ENCODE measurements around the gene PRKCZ.
"Not testable (repeated sequence)": the region's sequence is repeated elsewhere in the genome, so short reads cannot be mapped to it uniquely, and the experiment has no call there.

The PRKCZ gene

DNA sequence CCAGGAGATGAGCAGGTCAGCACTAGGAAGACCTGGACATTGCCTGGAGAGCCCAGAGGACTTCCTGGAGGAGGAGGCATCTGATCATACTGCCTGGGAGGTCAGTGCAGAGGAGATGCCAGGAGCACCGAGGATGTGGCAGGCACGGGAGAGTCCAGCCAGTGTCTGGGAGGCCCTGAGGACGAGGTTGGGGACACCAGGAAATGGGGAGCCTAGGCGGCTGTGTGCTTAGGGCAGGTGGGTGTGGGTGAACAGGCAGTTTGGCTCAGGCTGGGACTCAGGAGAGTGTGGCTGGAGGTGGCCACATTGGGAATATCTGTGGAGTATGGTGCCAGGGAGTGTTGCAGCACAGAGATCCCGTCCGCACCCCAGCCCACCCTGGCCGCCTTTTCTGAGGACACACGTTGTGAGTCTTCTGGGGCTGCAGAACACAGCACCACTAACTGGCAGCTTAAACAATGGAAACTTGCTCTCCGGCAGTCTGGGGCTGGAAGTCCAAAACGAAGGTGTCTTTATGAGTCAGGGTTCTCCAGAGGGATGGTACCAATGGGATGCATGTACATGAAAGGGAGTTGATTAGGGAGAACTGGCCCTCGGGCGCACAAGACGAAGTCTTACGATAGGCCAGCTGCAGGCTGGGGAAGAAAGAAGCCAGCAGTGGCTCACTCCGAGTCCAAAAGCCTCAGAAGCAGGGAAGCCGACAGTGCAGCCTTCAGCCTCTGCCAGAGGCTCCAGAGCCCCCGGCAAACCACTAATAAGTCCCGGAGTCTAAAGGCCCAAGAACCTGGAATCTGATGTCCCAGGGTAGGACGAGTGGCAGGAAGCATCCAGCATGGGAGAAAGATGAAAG lies 86.4 kb downstream of the PRKCZ start:
- Histone ChIP-seq H3K4me3 (ENCODE audit: low read length) (no peak overlapping the region), H3K9me3 (ENCODE audit: control insufficient read depth, low read length) (no peaks in the 10 kb centered on the region), H3K36me3 (ENCODE audit: control insufficient read depth, insufficient read depth, low read length, severe bottlenecking) (no peaks in the 10 kb centered on the region), H3K27me3 (replicated peaks; ENCODE audit: control insufficient read depth, insufficient read depth, low read length) (no peaks in the 10 kb centered on the region), H3K9ac (ENCODE audit: low read length) (no peak overlapping the region), H3K4me1 (ENCODE audit: control insufficient read depth, insufficient read depth, low read length) (peaks cover 33% of the 10 kb centered on the region)
- no peak for DNase-seq (ENCODE audit: low read depth)

DNA sequence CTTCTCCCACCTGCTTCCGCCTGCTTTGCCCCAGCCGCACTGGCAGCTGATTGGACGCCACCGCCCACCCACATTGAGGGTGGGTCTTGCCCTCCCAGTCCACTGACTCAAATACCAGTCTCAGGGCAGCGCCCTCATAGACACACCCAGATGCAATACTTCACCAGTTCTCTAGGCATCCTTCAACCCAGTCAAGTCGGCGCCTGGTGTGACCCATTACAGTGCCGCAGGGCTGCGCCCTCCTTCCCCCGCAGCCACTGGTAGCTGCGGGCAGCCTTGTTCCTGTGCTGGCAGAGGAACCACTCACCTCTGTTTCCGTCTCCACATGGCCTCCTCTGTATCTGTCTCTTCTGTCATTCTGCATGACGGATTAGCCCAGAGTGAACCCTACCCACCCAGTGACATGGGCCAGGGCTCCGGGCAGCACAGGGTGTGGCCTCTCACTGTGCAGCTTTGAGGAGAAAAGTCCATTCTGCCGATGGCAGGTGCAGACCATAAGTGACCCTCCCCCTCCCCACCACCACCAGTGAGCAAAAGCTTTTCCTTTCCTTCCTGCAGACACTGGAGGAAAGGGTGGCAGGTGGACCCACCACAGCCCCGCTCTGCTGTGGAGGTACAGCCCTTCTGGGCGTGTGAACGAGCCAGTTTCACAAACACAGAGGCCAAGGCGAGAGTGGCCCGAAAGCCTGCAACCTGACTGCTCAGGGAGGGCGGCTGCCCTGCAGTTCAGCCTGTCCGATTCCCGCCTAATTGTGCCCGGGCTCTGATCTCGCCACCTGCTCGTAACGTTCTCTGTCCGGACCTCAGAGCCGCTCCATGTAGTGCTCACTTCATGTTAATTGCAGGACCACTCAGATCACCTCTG lies 87.3 kb downstream of the PRKCZ start:
- Histone ChIP-seq H3K4me1 (ENCODE audit: control insufficient read depth, insufficient read depth, low read length) (peaks cover 27% of the 10 kb centered on the region), H3K9me3 (ENCODE audit: control insufficient read depth, low read length) (no peaks in the 10 kb centered on the region), H3K36me3 (ENCODE audit: control insufficient read depth, insufficient read depth, low read length, severe bottlenecking) (no peaks in the 10 kb centered on the region), H3K27me3 (replicated peaks; ENCODE audit: control insufficient read depth, insufficient read depth, low read length) (no peaks in the 10 kb centered on the region), H3K4me3 (ENCODE audit: low read length) (no peak overlapping the region), H3K9ac (ENCODE audit: low read length) (no peak overlapping the region)
- no peak for DNase-seq (ENCODE audit: low read depth)

DNA sequence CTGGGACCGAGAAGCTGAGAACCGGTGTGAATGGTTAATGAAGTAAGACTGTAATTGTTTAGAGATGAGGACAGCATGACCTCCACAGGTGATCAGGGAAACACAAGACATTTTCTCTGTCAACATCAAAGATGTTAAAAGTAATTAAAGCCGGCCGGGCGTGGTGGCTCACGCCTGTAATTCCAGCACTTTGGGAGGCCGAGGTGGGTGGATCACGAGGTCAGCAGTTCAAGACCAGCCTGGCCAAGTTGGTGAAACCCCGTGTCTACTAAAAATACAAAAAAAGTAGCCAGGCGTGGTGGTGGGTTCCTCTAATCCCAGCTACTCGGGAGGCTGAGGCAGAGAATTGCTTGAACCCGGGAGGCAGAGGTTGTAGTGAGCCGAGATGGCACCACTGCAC lies 88.9 kb downstream of the PRKCZ start:
- not testable (repeated sequence) for H3K36me3 ChIP-seq (ENCODE audit: control insufficient read depth, insufficient read depth, low read length, severe bottlenecking); H3K9ac ChIP-seq (ENCODE audit: low read length); H3K4me3 ChIP-seq (ENCODE audit: low read length); H3K27me3 ChIP-seq (replicated peaks; ENCODE audit: control insufficient read depth, insufficient read depth, low read length); H3K9me3 ChIP-seq (ENCODE audit: control insufficient read depth, low read length); DNase-seq (ENCODE audit: low read depth)
- H3K4me1 ChIP-seq (ENCODE audit: control insufficient read depth, insufficient read depth, low read length) = peaks cover 19% of the 10 kb centered on the region

DNA sequence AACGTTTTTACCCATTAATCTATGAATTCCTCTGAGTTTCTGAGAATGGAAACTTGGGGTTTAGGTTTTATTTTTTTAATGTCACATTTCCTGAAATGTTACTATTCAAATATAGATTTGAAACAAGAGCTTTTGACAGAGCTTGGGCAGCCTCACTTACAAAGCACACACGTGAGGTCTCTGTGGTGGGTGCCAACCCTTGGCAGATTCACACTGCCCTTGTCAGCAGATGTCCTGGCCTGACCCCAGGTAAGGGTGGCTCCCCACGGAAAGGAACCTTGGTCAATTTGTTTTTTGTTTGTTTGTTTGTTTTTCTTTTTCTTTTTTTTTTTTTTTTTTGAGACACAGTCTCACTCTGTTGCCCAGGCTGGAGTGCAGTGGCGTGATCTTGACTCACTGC lies 90.8 kb downstream of the PRKCZ start:
- H3K27me3 ChIP-seq (replicated peaks; ENCODE audit: control insufficient read depth, insufficient read depth, low read length) = no peaks in the 10 kb centered on the region
- H3K4me3 ChIP-seq (ENCODE audit: low read length) = no peak overlapping the region
- H3K9ac ChIP-seq (ENCODE audit: low read length) = no peak overlapping the region
- H3K36me3 ChIP-seq (ENCODE audit: control insufficient read depth, insufficient read depth, low read length, severe bottlenecking) = no peaks in the 10 kb centered on the region
- peaks cover 4% of the 10 kb centered on the region for H3K4me1 ChIP-seq (ENCODE audit: control insufficient read depth, insufficient read depth, low read length)
- no peak for DNase-seq (ENCODE audit: low read depth)
- no peaks in the 10 kb centered on the region for H3K9me3 ChIP-seq (ENCODE audit: control insufficient read depth, low read length)

DNA sequence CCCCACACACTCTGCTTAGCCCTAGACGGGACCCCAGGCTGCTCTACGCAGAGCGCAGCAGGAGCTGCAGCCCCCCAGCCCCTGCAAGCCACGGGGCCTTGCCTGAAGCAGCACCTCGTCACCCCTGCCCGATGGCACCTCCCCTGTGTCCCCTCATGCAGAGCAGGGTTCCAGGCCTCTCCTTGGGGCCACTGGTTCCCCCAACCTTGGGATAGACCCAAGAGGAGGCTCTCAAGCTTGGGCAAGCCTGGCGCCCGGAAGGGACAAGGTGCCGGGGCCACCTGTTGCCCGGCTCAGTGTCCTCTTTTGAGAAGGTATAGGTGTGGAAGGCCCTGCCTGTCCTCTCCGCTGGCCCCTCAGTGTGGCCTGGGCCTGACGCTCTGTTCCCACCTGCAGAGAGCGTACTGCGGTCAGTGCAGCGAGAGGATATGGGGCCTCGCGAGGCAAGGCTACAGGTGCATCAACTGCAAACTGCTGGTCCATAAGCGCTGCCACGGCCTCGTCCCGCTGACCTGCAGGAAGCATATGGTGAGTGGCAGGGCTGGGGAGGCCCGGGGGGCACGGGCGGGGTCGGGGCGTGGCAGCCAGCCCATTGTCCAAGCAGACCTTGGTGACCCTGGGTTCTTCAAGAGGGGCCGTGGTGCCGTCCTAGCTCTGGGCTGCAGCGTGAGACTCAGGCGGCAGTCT lies 93.7 kb downstream of the PRKCZ start:
- H3K36me3 ChIP-seq (ENCODE audit: control insufficient read depth, insufficient read depth, low read length, severe bottlenecking) = no peaks in the 10 kb centered on the region
- no peaks in the 10 kb centered on the region for H3K9me3 ChIP-seq (ENCODE audit: control insufficient read depth, low read length)
- H3K4me3 ChIP-seq (ENCODE audit: low read length) = no peak overlapping the region
- no peak overlapping the region for H3K9ac ChIP-seq (ENCODE audit: low read length)
- peaks cover 4% of the 10 kb centered on the region for H3K4me1 ChIP-seq (ENCODE audit: control insufficient read depth, insufficient read depth, low read length)
- no peak for DNase-seq (ENCODE audit: low read depth)
- H3K27me3 ChIP-seq (replicated peaks; ENCODE audit: control insufficient read depth, insufficient read depth, low read length) = no peaks in the 10 kb centered on the region

DNA sequence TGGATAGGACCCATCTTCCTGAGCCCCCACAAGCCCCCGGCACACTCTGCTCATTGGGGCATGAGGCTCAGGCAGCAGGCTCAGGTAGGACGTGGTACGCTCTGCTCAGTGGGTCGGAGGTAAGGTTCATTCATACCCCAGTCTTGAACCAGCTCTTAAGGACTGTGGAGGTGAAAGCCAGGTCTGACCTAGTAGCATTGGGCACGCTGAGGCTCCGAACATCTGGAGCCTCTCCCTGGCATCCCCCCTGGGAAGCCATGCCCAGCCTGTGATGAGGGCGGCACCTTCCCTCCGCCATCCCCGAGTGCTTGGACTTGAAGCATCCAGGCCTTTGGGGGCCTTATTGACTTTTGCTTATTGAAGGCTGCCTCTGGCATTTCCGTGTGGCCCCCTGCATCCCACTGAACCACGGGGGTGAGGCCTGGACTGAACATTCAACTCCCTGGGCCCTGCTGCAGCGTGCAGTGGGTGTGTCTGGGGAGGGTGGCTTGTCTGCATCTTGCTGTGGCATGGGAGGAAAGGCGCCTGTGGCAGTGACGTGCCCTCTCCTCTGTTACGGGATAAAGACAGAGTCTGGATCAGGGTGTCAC lies 94.4 kb downstream of the PRKCZ start:
- H3K27me3 ChIP-seq (replicated peaks; ENCODE audit: control insufficient read depth, insufficient read depth, low read length) = no peaks in the 10 kb centered on the region
- H3K9ac ChIP-seq (ENCODE audit: low read length) = no peak overlapping the region
- H3K4me1 ChIP-seq (ENCODE audit: control insufficient read depth, insufficient read depth, low read length) = peaks cover 4% of the 10 kb centered on the region
- H3K9me3 ChIP-seq (ENCODE audit: control insufficient read depth, low read length) = no peaks in the 10 kb centered on the region
- no peak for DNase-seq (ENCODE audit: low read depth)
- no peak overlapping the region for H3K4me3 ChIP-seq (ENCODE audit: low read length)
- H3K36me3 ChIP-seq (ENCODE audit: control insufficient read depth, insufficient read depth, low read length, severe bottlenecking) = no peaks in the 10 kb centered on the region

DNA sequence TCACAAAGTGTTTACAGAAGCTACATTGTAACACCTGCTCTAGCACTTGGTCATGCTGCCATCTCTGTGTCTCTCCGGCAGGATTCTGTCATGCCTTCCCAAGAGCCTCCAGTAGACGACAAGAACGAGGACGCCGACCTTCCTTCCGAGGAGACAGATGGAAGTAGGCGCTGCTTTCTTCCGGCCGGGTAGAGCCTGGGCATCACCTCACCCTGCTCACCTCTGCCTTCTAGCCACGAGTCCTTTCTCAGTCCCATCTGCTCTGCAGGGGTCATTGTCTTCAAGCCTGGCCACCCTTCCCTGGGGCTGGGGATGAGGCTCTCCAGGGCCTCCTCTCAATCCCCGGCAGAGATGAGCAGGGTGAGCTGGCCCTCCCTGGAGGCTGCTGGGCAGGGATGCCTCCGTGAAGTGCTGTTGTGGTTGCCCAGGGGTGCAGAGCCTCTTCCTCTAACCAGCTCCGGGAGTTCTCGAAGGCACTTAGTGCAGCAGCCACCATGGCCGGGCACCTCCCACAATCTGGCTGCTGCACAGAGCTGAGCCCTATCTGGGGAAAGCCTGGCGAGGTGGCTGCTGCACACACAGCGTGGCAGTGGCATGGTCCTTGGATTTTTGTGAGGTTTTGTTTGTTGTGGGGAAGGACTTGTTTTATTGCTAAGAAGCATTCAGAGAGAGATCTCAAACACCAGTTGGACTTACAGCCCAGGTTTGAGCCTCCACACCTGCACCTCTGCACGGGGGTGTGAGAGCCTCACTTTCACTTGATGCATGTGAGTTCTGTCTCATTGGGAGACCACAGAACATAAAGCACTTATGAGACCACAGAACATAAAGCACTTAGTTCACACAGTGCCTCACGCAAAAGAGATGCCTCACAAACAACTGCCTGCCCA lies 96.0 kb downstream of the PRKCZ start:
- Histone ChIP-seq H3K4me3 (ENCODE audit: low read length) (no peak overlapping the region), H3K36me3 (ENCODE audit: control insufficient read depth, insufficient read depth, low read length, severe bottlenecking) (no peaks in the 10 kb centered on the region), H3K4me1 (ENCODE audit: control insufficient read depth, insufficient read depth, low read length) (no peaks in the 10 kb centered on the region), H3K27me3 (replicated peaks; ENCODE audit: control insufficient read depth, insufficient read depth, low read length) (peaks cover 3% of the 10 kb centered on the region), H3K9me3 (ENCODE audit: control insufficient read depth, low read length) (no peaks in the 10 kb centered on the region), H3K9ac (ENCODE audit: low read length) (no peak overlapping the region)
- no peak for DNase-seq (ENCODE audit: low read depth)

DNA sequence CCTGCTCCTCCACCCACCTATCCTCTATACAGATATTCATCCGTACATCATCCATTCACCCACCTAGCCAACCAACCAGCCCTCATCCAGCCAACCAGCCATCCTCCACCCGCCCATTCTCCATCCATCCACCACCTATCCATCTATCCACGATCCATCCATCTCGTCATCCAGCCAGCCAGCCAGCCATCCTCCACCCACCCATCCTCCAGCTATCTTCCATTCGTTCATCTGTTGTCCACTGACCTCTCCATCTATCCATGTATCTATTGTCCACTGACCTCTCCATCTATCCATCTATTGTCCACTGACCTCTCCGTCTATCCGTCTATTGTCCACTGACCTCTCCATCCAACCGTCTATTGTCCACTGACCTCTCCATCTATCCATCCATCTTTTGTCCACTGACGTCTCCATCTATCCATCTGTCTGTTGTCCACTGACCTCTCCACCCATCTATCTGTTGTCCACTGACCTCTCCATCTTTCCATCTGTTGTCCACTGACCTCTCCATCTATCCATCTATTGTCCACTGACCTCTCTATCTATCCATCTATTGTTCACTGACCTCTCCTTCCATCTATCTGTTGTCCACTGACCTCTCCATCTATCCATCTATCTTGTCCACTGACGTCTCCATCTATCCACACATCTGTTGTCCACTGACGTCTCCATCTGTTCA lies 96.8 kb downstream of the PRKCZ start:
- H3K9me3 ChIP-seq (ENCODE audit: control insufficient read depth, low read length) = no peaks in the 10 kb centered on the region

DNA sequence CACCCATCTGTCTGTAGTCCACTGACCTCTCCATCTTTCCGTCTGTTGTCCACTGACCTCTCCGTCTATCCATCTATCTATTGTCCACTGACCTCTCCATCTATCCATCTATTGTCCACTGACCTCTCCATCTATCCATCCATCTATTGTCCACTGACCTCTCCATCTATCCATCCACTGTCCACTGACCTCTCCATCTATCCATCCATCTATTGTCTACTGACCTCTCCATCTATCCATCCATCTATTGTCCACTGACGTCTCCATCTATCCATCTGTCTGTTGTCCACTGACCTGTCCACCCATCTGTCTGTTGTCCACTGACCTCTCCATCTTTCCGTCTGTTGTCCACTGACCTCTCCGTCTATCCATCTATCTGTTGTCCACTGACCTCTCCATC lies 97.7 kb downstream of the PRKCZ start:
- DNase-seq (ENCODE audit: low read depth); H3K27me3 ChIP-seq (replicated peaks; ENCODE audit: control insufficient read depth, insufficient read depth, low read length); H3K4me3 ChIP-seq (ENCODE audit: low read length); H3K9ac ChIP-seq (ENCODE audit: low read length); H3K4me1 ChIP-seq (ENCODE audit: control insufficient read depth, insufficient read depth, low read length); H3K9me3 ChIP-seq (ENCODE audit: control insufficient read depth, low read length); H3K36me3 ChIP-seq (ENCODE audit: control insufficient read depth, insufficient read depth, low read length, severe bottlenecking): not testable (repeated sequence)

More for the DNA sequence above, 96.8 kb downstream of the PRKCZ start:
- no peak for DNase-seq (ENCODE audit: low read depth)
- no peak overlapping the region for H3K4me3 ChIP-seq (ENCODE audit: low read length)
- H3K27me3 ChIP-seq (replicated peaks; ENCODE audit: control insufficient read depth, insufficient read depth, low read length) = peaks cover 3% of the 10 kb centered on the region
- no peaks in the 10 kb centered on the region for H3K36me3 ChIP-seq (ENCODE audit: control insufficient read depth, insufficient read depth, low read length, severe bottlenecking)
- H3K4me1 ChIP-seq (ENCODE audit: control insufficient read depth, insufficient read depth, low read length) = no peaks in the 10 kb centered on the region
- H3K9ac ChIP-seq (ENCODE audit: low read length) = no peak overlapping the region

DNA sequence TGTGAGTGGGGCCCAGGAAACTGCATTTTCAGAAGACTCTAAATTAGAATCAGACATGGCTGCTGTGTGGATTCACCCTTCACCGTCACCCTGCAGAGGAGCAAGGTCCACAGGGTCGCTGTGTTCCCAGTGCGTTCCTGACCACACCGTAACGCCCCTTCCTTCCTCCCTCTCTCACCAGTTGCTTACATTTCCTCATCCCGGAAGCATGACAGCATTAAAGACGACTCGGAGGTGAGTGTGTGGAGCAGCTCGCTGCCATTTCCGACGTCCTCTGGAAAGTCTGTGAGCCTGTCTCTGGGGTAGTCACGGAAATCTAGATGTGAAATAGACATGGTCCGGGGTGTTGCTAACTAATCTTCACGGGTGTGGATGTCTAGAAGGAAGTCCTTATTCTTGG lies 98.5 kb downstream of the PRKCZ start:
- Histone ChIP-seq H3K27me3 (replicated peaks; ENCODE audit: control insufficient read depth, insufficient read depth, low read length) (peaks cover 3% of the 10 kb centered on the region), H3K36me3 (ENCODE audit: control insufficient read depth, insufficient read depth, low read length, severe bottlenecking) (no peaks in the 10 kb centered on the region), H3K4me3 (ENCODE audit: low read length) (no peak overlapping the region), H3K9me3 (ENCODE audit: control insufficient read depth, low read length) (no peaks in the 10 kb centered on the region), H3K4me1 (ENCODE audit: control insufficient read depth, insufficient read depth, low read length) (no peaks in the 10 kb centered on the region), H3K9ac (ENCODE audit: low read length) (no peak overlapping the region)
- no peak for DNase-seq (ENCODE audit: low read depth)

Measured in adipocyte (in vitro differentiated cells).